ENCODE measurements around the gene SETBP1. TPM values are rescaled to one million over a fixed set of nuclear protein-coding genes. Genes with fewer than 3 reads are reported as not detected.
A peak's percentile ranks its signal among the peaks of the same experiment; 100 is the strongest.

Gene SETBP1
- total and polyA plus RNA-seq, 3 experiments from 2014 or later: 0.22 to 14.1 (median 13.9) TPM

DNA sequence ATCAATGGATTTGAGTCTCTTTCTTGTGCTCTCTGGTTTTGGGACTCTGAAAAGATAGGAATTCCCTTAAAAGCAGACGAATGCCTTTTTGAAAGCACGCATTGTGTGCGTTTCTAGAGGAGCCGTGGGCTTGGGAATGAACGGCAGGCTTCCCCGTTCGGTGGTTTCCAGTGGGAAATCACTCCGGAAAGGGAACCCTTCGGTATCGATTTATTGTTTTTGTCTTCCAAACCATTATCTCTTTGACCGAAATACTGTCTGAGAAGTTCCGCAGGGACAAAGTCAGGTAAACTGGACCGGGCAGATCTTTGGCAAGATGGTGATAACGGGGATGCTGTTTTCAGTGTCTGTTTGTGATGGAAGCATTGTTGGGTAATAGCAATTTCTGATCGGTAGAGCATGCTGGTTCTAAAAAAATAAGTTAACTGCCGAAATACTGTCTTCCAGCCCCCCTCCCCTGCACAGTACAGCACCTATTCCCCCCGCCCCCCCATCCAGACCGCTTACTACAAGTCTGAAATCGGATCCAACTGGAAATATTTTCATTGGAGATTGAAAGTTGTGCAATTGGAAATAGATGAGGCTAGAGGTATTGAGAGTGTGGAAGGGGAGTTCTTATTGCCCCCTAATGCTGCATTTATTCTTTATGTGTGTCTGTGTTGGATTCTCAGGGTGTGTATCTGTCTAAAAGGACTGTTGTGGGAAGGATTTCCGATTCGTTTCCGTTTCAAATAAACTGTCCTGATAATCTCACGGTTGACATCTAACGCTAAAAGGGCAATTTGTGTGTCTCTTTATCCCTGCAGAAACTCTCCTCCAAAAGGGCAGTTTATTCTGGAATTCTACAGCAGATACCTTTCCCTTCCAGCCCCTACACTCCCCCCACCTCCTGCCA is 635 bp downstream of the SETBP1 start:
- DNase-seq: no peak
- H3K27ac ChIP-seq (ENCODE audit: low read depth, low read length): no peak overlapping the region
- H3K4me3 ChIP-seq (ENCODE audit: low read length): peak overlapping the region; percentile 22
- CTCF ChIA-PET: no interaction called here
- Mint-ChIP-seq H3K4me1 (peaks cover 3 to 9% (median 8%) of the 10 kb centered on the region in 3 donors), H3K27ac (peak overlapping the region in 5 of 8 donors; percentile 21 to 82 (median 45)), H3K4me3 (peak overlapping the region in 1 of 7 donors; percentile 88), H3K9me3 (no peaks in the 10 kb centered on the region), H3K27me3 (peaks cover 2 to 11% of the 10 kb centered on the region in 2 donors), H3K36me3 (peaks cover 0 to 1% (median 0%) of the 10 kb centered on the region in 3 donors)
- POLR2A ChIA-PET: no interaction called here
- H3K36me3 ChIP-seq (ENCODE audit: insufficient read depth, low read length): no peaks in the 10 kb centered on the region
- H3K9me3 ChIP-seq (ENCODE audit: low read length): no peaks in the 10 kb centered on the region
- H3K27me3 ChIP-seq (ENCODE audit: insufficient read depth, low read length, poor library complexity, severe bottlenecking): no peaks in the 10 kb centered on the region
- H3K4me1 ChIP-seq (ENCODE audit: insufficient read depth, low read length): peaks cover 4% of the 10 kb centered on the region

DNA sequence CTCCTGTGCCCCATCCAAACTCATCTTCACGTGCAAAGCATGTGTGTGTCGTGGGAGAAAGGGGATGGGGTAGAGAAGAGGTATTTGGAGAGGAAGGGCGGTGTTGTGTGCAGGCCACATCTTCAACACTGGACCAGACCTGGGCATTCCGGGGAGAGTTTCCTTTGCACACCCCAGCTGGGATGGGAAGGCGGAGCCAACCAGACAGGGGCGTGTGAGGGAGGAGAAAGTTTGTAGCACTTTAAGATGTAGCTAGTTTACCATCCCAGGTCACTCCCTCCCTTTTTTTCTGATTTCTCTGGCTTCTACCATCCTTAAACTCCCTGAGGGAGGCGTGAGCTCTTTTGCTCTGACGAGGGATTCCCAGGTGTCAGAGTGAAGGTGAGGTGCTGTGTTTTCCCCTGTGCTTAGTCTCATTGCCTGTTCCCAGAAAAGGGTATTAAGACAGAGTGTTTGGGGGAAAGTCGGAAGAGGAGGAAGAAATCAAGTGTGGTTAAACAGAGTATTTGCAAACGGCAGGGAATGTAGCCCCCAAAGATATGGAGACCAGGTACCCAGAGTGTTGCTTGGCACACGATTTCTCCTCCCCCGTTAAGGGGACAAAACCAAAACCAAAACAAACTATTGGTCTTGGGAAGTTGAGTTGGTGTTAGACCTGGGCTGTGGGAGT is 1.6 kb downstream of the SETBP1 start:
- H3K4me3 ChIP-seq (ENCODE audit: low read length): no peak overlapping the region
- Mint-ChIP-seq H3K36me3 (peaks cover 0 to 1% (median 0%) of the 10 kb centered on the region in 3 donors), H3K9me3 (no peaks in the 10 kb centered on the region), H3K4me1 (peaks cover 3 to 9% (median 8%) of the 10 kb centered on the region in 3 donors), H3K4me3 (no peak overlapping the region), H3K27me3 (peaks cover 4 to 8% of the 10 kb centered on the region in 2 donors), H3K27ac (no peak overlapping the region)
- H3K36me3 ChIP-seq (ENCODE audit: insufficient read depth, low read length): no peaks in the 10 kb centered on the region
- H3K27ac ChIP-seq (ENCODE audit: low read depth, low read length): no peak overlapping the region
- H3K4me1 ChIP-seq (ENCODE audit: insufficient read depth, low read length): peaks cover 4% of the 10 kb centered on the region
- CTCF ChIA-PET: no interaction called here
- no peak for DNase-seq
- POLR2A ChIA-PET: no interaction called here
- H3K27me3 ChIP-seq (ENCODE audit: insufficient read depth, low read length, poor library complexity, severe bottlenecking): no peaks in the 10 kb centered on the region
- H3K9me3 ChIP-seq (ENCODE audit: low read length): no peaks in the 10 kb centered on the region

DNA sequence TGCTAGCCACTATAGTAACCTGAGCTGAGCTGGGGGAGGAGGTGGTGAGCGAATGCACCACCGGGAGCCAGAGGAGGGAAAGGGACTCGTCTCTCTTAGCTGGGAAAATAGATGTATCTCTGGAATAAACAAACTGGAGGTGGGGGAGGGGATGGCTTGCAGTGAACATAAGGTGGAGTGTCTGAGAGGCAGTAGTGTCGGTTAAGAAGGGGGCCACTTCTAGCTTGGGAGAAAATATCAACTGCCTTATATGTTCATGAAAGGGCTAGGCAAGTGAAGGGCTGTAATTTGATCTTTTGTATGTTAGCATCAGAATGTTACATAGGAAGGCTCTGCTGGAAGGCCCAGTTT is 2.2 kb downstream of the SETBP1 start:
- H3K27ac ChIP-seq (ENCODE audit: low read depth, low read length): no peak overlapping the region
- no peaks in the 10 kb centered on the region for H3K27me3 ChIP-seq (ENCODE audit: insufficient read depth, low read length, poor library complexity, severe bottlenecking)
- no peak for DNase-seq
- peaks cover 4% of the 10 kb centered on the region for H3K4me1 ChIP-seq (ENCODE audit: insufficient read depth, low read length)
- Mint-ChIP-seq H3K4me3 (no peak overlapping the region), H3K27me3 (peaks cover 5% of the 10 kb centered on the region in 2 donors), H3K4me1 (peaks cover 3 to 9% (median 8%) of the 10 kb centered on the region in 3 donors), H3K9me3 (no peaks in the 10 kb centered on the region), H3K36me3 (peaks cover 0 to 1% (median 0%) of the 10 kb centered on the region in 3 donors), H3K27ac (no peak overlapping the region)
- no peaks in the 10 kb centered on the region for H3K9me3 ChIP-seq (ENCODE audit: low read length)
- no peaks in the 10 kb centered on the region for H3K36me3 ChIP-seq (ENCODE audit: insufficient read depth, low read length)
- CTCF ChIA-PET: no interaction called here
- H3K4me3 ChIP-seq (ENCODE audit: low read length): no peak overlapping the region
- POLR2A ChIA-PET: no interaction called here

DNA sequence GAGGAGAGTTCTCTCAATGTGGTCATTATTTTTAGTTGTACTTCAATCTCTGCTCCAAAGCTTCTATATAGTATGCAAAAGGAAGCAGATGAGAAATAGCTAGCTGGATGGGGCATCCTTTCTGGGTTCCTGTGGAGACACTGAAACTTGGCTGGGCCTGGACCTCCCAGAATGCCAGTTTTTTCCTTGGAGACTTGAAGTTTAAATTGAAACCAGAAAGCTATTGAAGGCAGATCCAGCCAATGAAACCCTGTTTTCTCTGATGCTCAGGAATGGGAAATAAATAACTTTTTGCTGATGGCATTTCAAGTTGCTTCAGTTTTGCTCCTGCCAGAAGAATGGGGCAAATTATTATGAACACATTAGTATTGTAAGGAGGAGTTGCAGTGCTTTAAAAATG is 2.9 kb downstream of the SETBP1 start:
- Mint-ChIP-seq H3K9me3 (no peaks in the 10 kb centered on the region), H3K36me3 (peaks cover 0 to 1% (median 0%) of the 10 kb centered on the region in 3 donors), H3K4me3 (peak overlapping the region in 1 of 7 donors; percentile 47), H3K27me3 (peaks cover 5 to 6% of the 10 kb centered on the region in 2 donors), H3K4me1 (peaks cover 2 to 8% (median 2%) of the 10 kb centered on the region in 3 donors), H3K27ac (no peak overlapping the region)
- Histone ChIP-seq H3K4me1 (ENCODE audit: insufficient read depth, low read length) (peaks cover 4% of the 10 kb centered on the region), H3K4me3 (ENCODE audit: low read length) (no peak overlapping the region), H3K36me3 (ENCODE audit: insufficient read depth, low read length) (no peaks in the 10 kb centered on the region), H3K27me3 (ENCODE audit: insufficient read depth, low read length, poor library complexity, severe bottlenecking) (no peaks in the 10 kb centered on the region), H3K9me3 (ENCODE audit: low read length) (no peaks in the 10 kb centered on the region), H3K27ac (ENCODE audit: low read depth, low read length) (no peak overlapping the region)
- POLR2A ChIA-PET: no interaction called here
- CTCF ChIA-PET: no interaction called here
- DNase-seq: no peak

DNA sequence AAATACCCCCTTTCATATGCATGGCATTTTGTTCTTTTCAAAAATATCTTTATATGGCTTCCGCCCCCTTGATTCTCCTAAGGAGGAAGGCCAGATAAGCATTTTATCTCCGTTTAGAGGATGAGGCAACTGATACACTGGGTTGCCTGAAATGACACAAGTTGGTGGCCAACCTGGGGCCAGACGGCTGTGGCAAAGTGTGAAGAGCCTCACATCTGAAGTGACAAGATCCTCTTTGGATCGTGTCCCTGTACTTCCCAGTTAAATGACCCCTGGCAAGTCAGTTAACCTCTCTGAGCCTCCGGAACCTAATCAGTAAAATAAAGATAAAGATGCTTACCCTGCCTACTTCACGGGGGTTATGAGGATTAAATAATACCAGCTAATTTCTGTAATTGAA is 4.6 kb downstream of the SETBP1 start:
- H3K27ac Mint-ChIP-seq: no peak overlapping the region
- H3K4me1 Mint-ChIP-seq: peaks cover 0 to 6% (median 0%) of the 10 kb centered on the region in 3 donors
- H3K27ac ChIP-seq (ENCODE audit: low read depth, low read length): no peak overlapping the region
- peaks cover 4% of the 10 kb centered on the region for H3K4me1 ChIP-seq (ENCODE audit: insufficient read depth, low read length)
- no peaks in the 10 kb centered on the region for H3K9me3 Mint-ChIP-seq
- no peaks in the 10 kb centered on the region for H3K9me3 ChIP-seq (ENCODE audit: low read length)
- H3K4me3 ChIP-seq (ENCODE audit: low read length): no peak overlapping the region
- peaks cover 4 to 5% of the 10 kb centered on the region in 2 donors for H3K27me3 Mint-ChIP-seq
- peaks cover 0 to 1% (median 0%) of the 10 kb centered on the region in 3 donors for H3K36me3 Mint-ChIP-seq
- H3K27me3 ChIP-seq (ENCODE audit: insufficient read depth, low read length, poor library complexity, severe bottlenecking): no peaks in the 10 kb centered on the region
- H3K4me3 Mint-ChIP-seq: no peak overlapping the region
- POLR2A ChIA-PET: no interaction called here
- CTCF ChIA-PET: no interaction called here
- DNase-seq: no peak
- H3K36me3 ChIP-seq (ENCODE audit: insufficient read depth, low read length): no peaks in the 10 kb centered on the region

DNA sequence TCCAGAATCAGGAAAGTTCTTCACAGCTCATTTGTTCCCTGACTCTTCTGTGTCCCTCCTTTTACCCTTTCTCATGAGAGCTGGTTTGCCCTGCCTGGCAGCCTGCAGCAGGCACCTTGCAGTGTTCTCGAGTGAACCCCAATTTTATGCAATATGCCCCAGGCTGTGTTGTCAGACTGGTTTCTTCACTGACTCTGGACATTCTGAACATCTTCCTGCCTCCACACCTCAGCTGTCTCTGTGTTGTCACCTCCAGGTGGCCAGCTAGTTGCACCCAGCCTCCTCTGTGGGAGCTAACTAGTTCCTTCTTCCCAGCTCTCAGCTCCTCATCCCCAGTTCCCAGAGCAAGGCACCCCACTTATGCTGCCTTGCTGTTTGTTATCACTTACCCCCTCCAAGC is 5.5 kb downstream of the SETBP1 start:
- no peaks in the 10 kb centered on the region for H3K9me3 Mint-ChIP-seq
- Histone ChIP-seq H3K4me1 (ENCODE audit: insufficient read depth, low read length) (peaks cover 1% of the 10 kb centered on the region), H3K9me3 (ENCODE audit: low read length) (no peaks in the 10 kb centered on the region), H3K4me3 (ENCODE audit: low read length) (no peak overlapping the region), H3K36me3 (ENCODE audit: insufficient read depth, low read length) (no peaks in the 10 kb centered on the region), H3K27ac (ENCODE audit: low read depth, low read length) (no peak overlapping the region), H3K27me3 (ENCODE audit: insufficient read depth, low read length, poor library complexity, severe bottlenecking) (no peaks in the 10 kb centered on the region)
- peaks cover 0 to 1% (median 0%) of the 10 kb centered on the region in 3 donors for H3K4me1 Mint-ChIP-seq
- ChIA-PET POLR2A (no interaction called here), CTCF (no interaction called here)
- no peak for DNase-seq
- H3K4me3 Mint-ChIP-seq: no peak overlapping the region
- peaks cover 0 to 4% of the 10 kb centered on the region in 2 donors for H3K27me3 Mint-ChIP-seq
- no peaks in the 10 kb centered on the region for H3K36me3 Mint-ChIP-seq
- H3K27ac Mint-ChIP-seq: peak overlapping the region in 1 of 8 donors; percentile 1

DNA sequence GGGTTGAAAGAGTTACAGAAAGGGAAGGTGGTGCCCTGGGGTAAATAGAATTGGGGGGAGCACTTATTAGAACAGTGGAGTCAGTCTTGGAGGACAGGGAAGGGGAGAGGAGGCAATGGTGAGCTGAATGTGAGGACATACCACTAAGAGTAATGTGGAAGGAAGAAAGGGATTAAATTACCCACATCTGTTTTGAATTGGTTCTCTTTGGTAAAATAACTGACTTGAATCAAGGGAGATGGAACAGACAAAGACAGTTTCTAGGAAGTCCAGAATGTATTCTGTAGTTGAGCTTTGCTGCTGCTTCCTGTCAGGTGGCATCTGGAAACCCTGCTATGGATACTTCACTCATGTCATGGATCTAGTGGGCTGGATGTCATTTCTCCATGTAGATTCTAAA is 6.7 kb downstream of the SETBP1 start:
- Histone ChIP-seq H3K27ac (ENCODE audit: low read depth, low read length) (no peak overlapping the region), H3K36me3 (ENCODE audit: insufficient read depth, low read length) (no peaks in the 10 kb centered on the region), H3K4me3 (ENCODE audit: low read length) (no peak overlapping the region), H3K27me3 (ENCODE audit: insufficient read depth, low read length, poor library complexity, severe bottlenecking) (no peaks in the 10 kb centered on the region), H3K9me3 (ENCODE audit: low read length) (no peaks in the 10 kb centered on the region), H3K4me1 (ENCODE audit: insufficient read depth, low read length) (no peaks in the 10 kb centered on the region)
- Mint-ChIP-seq H3K9me3 (no peaks in the 10 kb centered on the region), H3K27me3 (peaks cover 0 to 4% of the 10 kb centered on the region in 2 donors), H3K4me3 (no peak overlapping the region), H3K36me3 (no peaks in the 10 kb centered on the region), H3K27ac (no peak overlapping the region), H3K4me1 (no peaks in the 10 kb centered on the region)
- DNase-seq: no peak
- ChIA-PET CTCF (interaction anchor here (1.2 kb wide), 1 partner anchor 526 kb away, joined by 3 read pairs; no protein-coding TSS in a partner anchor), POLR2A (no interaction called here)

DNA sequence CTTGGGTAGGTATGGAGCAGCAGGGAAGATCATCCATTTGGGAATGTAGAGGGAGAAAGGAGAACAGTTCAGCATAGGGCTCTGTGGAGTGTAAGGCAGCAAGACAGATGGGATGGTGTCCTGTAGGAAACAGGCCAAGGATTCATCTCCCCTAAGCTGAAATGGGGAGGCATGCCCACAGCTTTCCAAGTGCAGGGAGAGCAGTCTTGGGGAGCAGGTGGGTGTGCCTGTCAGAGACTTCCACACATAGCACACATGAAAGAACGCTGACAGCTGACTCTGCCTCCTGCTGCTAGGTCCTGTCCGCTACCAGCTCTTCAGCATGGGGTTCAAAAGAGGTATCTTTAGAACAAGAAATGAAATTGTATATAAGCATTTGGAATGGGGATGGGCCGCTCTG is 9.0 kb downstream of the SETBP1 start:
- no peak overlapping the region for H3K4me3 Mint-ChIP-seq
- Histone ChIP-seq H3K4me3 (ENCODE audit: low read length) (no peak overlapping the region), H3K27me3 (ENCODE audit: insufficient read depth, low read length, poor library complexity, severe bottlenecking) (no peaks in the 10 kb centered on the region), H3K9me3 (ENCODE audit: low read length) (no peaks in the 10 kb centered on the region), H3K36me3 (ENCODE audit: insufficient read depth, low read length) (no peaks in the 10 kb centered on the region), H3K27ac (ENCODE audit: low read depth, low read length) (no peak overlapping the region), H3K4me1 (ENCODE audit: insufficient read depth, low read length) (no peaks in the 10 kb centered on the region)
- no peaks in the 10 kb centered on the region for H3K4me1 Mint-ChIP-seq
- CTCF ChIA-PET: no interaction called here
- peak overlapping the region in 1 of 8 donors; percentile 14 for H3K27ac Mint-ChIP-seq
- peaks cover 0 to 4% of the 10 kb centered on the region in 2 donors for H3K27me3 Mint-ChIP-seq
- peaks cover 0 to 5% (median 0%) of the 10 kb centered on the region in 3 donors for H3K36me3 Mint-ChIP-seq
- no peak for DNase-seq
- POLR2A ChIA-PET: no interaction called here
- no peaks in the 10 kb centered on the region for H3K9me3 Mint-ChIP-seq
